Neural cell (in vitro differentiated cells): ENCODE measurements around the gene OPA1. TPM values are rescaled to one million over a fixed set of nuclear protein-coding genes. Genes with fewer than 3 reads are reported as not detected.

ENCODE experiments used
- H2AFZ ChIP-seq: fragments of 200-600, 300-800 bp; sonication (generic), shearing (Covaris generic); 2 replicates; pipeline ENCODE4 v1.6.0; 2014; ENCODE audit warnings: low read depth, mild to moderate bottlenecking, antibody characterized with exemption, low read length, moderate library complexity
- H3F3A ChIP-seq: fragments of 200-600 bp; shearing (Covaris generic); 2 replicates; pipeline ENCODE4 v1.6.1; 2016; ENCODE audit warnings: mild to moderate bottlenecking, moderate library complexity, mixed read lengths, antibody characterized with exemption, low read length; ENCODE audit not compliant: insufficient read depth, poor library complexity, severe bottlenecking
- H3K27ac ChIP-seq: fragments of 200-600, 300-800 bp; sonication (generic), shearing (Covaris generic); 2 replicates; pipeline ENCODE4 v1.5.1; 2014; ENCODE audit warnings: mild to moderate bottlenecking, low read length, moderate library complexity
- H3K27me3 ChIP-seq: fragments of 300-800, 200-600 bp; sonication (generic), shearing (Covaris generic); 2 replicates; pipeline ENCODE4 v1.6.0; 2014; ENCODE audit warnings: mild to moderate bottlenecking, low read depth, low read length, moderate library complexity; ENCODE audit not compliant: insufficient read depth
- H3K36me3 ChIP-seq: fragments of 300-800, 200-600 bp; sonication (generic), shearing (Covaris generic); 2 replicates; pipeline ENCODE4 v1.5.1; 2014; ENCODE audit warnings: mild to moderate bottlenecking, antibody characterized with exemption, low read length, moderate library complexity; ENCODE audit not compliant: insufficient read depth
- H3K4me2 ChIP-seq: fragments of 300-800, 200-600 bp; sonication (generic), shearing (Covaris generic); 2 replicates; pipeline ENCODE4 v1.6.0; 2014; ENCODE audit warnings: mild to moderate bottlenecking, low read length
- H3K4me3 ChIP-seq: fragments of 300-800, 200-600 bp; sonication (generic), shearing (Covaris generic); 2 replicates; pipeline ENCODE4 v1.5.1; 2014; ENCODE audit warnings: mild to moderate bottlenecking, low read length, moderate library complexity
- H3K79me2 ChIP-seq: fragments of 200-600 bp; shearing (Covaris generic); replicated peaks from 2 replicates; pipeline ENCODE4 v1.6.0; 2014; ENCODE audit warnings: mild to moderate bottlenecking, low read length, moderate library complexity; ENCODE audit not compliant: insufficient read depth
- H3K9ac ChIP-seq: fragments of 300-800, 200-600 bp; sonication (generic), shearing (Covaris generic); 2 replicates; pipeline ENCODE4 v1.6.1; 2016; ENCODE audit warnings: mild to moderate bottlenecking, low read length, mixed read lengths
- H3K9me2 ChIP-seq: fragments of 200-600 bp; shearing (Covaris generic); 2 replicates; pipeline ENCODE4 v1.6.1; 2016; ENCODE audit warnings: mild to moderate bottlenecking, low read length, mixed read lengths; ENCODE audit not compliant: insufficient read depth
- H3K9me3 ChIP-seq: fragments of 200-600, 300-800 bp; sonication (generic), shearing (Covaris generic); 2 replicates; pipeline ENCODE4 v1.6.1; 2016; ENCODE audit warnings: mild to moderate bottlenecking, mixed run types, low read length, moderate library complexity, mixed read lengths
- H4K20me1 ChIP-seq: fragments of 200-600 bp; shearing (Covaris generic); 2 replicates; pipeline ENCODE4 v1.6.1; 2016; ENCODE audit warnings: mild to moderate bottlenecking, mixed run types; ENCODE audit not compliant: insufficient read depth
- CTCF ChIP-seq: fragments of 450-650 bp; IDR thresholded peaks from 2 replicates; pipeline ENCODE4 v1.5.1; 2014; ENCODE audit warnings: antibody characterized with exemption, mild to moderate bottlenecking, moderate library complexity; ENCODE audit not compliant: poor library complexity, severe bottlenecking
- EP300 ChIP-seq: fragments of 450-650 bp; conservative IDR thresholded peaks from 2 replicates; pipeline ENCODE4 v1.6.1; 2014; ENCODE audit warnings: antibody characterized with exemption, mild to moderate bottlenecking, moderate library complexity; ENCODE audit not compliant: poor library complexity, severe bottlenecking
- EZH2 ChIP-seq: fragments of 200-600, 300-800 bp; shearing (Covaris generic), sonication (generic); IDR thresholded peaks from 2 replicates; pipeline ENCODE4 v1.6.1; 2014; ENCODE audit warnings: antibody characterized with exemption, low read length, borderline replicate concordance, mild to moderate bottlenecking; ENCODE audit not compliant: insufficient read depth, poor library complexity, severe bottlenecking
- POLR2AphosphoS5 ChIP-seq: IDR thresholded peaks from 2 replicates; pipeline ENCODE4 v1.6.1; 2012
- RAD21 ChIP-seq: fragments of 450-650 bp; conservative IDR thresholded peaks from 2 replicates; pipeline ENCODE4 v1.6.1; 2014; ENCODE audit warnings: antibody characterized with exemption, mild to moderate bottlenecking, moderate library complexity
- REST ChIP-seq: IDR thresholded peaks from 2 replicates; pipeline ENCODE4 v1.6.1; 2012; ENCODE audit warnings: borderline replicate concordance
- SMC3 ChIP-seq: fragments of 450-650 bp; conservative IDR thresholded peaks from 2 replicates; pipeline ENCODE4 v1.6.1; 2014; ENCODE audit warnings: antibody characterized with exemption, mild to moderate bottlenecking, moderate library complexity; ENCODE audit not compliant: poor library complexity
- polyA plus RNA-seq: library from polyadenylated mRNA; depleted of rRNA; stranded (reverse); fragments of >200 nt; gene quantifications from 2 replicates; pipeline ENCODE4 v1.2.3, GENCODE V29; 2014

The OPA1 gene
- polyA plus RNA-seq, 1 donor from 2014 or later, result 97.7 TPM

GRCh38 chr3:193572426-193572908 is 20.5 kb upstream of the OPA1 start:
- Histone ChIP-seq H3K27me3 (no peaks in the 10 kb centered on the region), H3K79me2 (no peaks in the 10 kb centered on the region), H3K9me2 (no peaks in the 10 kb centered on the region), H3F3A (no peaks in the 10 kb centered on the region), H3K9ac (no peak overlapping the region), H2AFZ (no peak overlapping the region), H3K9me3 (no peaks in the 10 kb centered on the region), H4K20me1 (no peaks in the 10 kb centered on the region), H3K36me3 (no peaks in the 10 kb centered on the region), H3K4me3 (no peak overlapping the region), H3K4me2 (no peak overlapping the region), H3K27ac (no peak overlapping the region)
- TF ChIP-seq REST, result no peak
- TF ChIP-seq CTCF, result peak; percentile 93
- no peak for TF ChIP-seq EZH2
- peak; percentile 99 for TF ChIP-seq SMC3
- TF ChIP-seq RAD21, result peak; percentile 98
- TF ChIP-seq POLR2AphosphoS5, result no peak

GRCh38 chr3:193573403-193574191 is 19.4 kb upstream of the OPA1 start:
- no peak overlapping the region for H3K9ac ChIP-seq
- TF ChIP-seq EP300 (no peak), CTCF (no peak)
- H3K27me3 ChIP-seq, result no peaks in the 10 kb centered on the region
- no peak overlapping the region for H3K4me2 ChIP-seq
- H3K79me2 ChIP-seq, result no peaks in the 10 kb centered on the region
- H3K9me3 ChIP-seq, result no peaks in the 10 kb centered on the region
- no peaks in the 10 kb centered on the region for H3K36me3 ChIP-seq
- H3K4me3 ChIP-seq, result no peak overlapping the region
- H3K27ac ChIP-seq, result no peak overlapping the region
- H3K9me2 ChIP-seq, result no peaks in the 10 kb centered on the region
- H4K20me1 ChIP-seq, result no peaks in the 10 kb centered on the region
- H2AFZ ChIP-seq, result no peak overlapping the region
- no peaks in the 10 kb centered on the region for H3F3A ChIP-seq
